Glutamatergic neuron (in vitro differentiated cells): ENCODE measurements around the gene NCF4. TPM values are rescaled to one million over a fixed set of nuclear protein-coding genes. Genes with fewer than 3 reads are reported as not detected.
A peak's percentile ranks its signal among the peaks of the same experiment; 100 is the strongest.

Experiments
- DNase-seq: peaks from one replicate; pipeline ENCODE4 v3.0.0; 2022
- H3K27ac Mint-ChIP-seq: one replicate; pipeline ENCODE4 v1.8.0; 2020; ENCODE audit warnings: mild to moderate bottlenecking, mixed read lengths, inconsistent platforms; ENCODE audit not compliant: unreplicated experiment
- H3K27me3 Mint-ChIP-seq: one replicate; pipeline ENCODE4 v1.8.0; 2020; ENCODE audit warnings: mild to moderate bottlenecking, moderate library complexity, mixed read lengths, inconsistent platforms; ENCODE audit not compliant: unreplicated experiment
- H3K36me3 Mint-ChIP-seq: one replicate; pipeline ENCODE4 v1.8.0; 2020; ENCODE audit warnings: mild to moderate bottlenecking, mixed read lengths, inconsistent platforms; ENCODE audit not compliant: unreplicated experiment
- H3K4me1 Mint-ChIP-seq: one replicate; pipeline ENCODE4 v1.8.0; 2020; ENCODE audit warnings: mild to moderate bottlenecking, low read depth, mixed read lengths, inconsistent platforms; ENCODE audit not compliant: unreplicated experiment
- H3K4me3 Mint-ChIP-seq: one replicate; pipeline ENCODE4 v1.8.0; 2020; ENCODE audit warnings: mild to moderate bottlenecking, mixed read lengths, inconsistent platforms; ENCODE audit not compliant: unreplicated experiment
- H3K9me3 Mint-ChIP-seq: one replicate; pipeline ENCODE4 v1.8.0; 2020; ENCODE audit warnings: mild to moderate bottlenecking, moderate library complexity, mixed read lengths, inconsistent platforms; ENCODE audit not compliant: unreplicated experiment
- CTCF ChIP-seq: fragments of 200-600 bp; sonication (generic); IDR thresholded peaks from one replicate; pipeline ENCODE4 v1.5.0; 2021; ENCODE audit not compliant: partially characterized antibody, unreplicated experiment
- total RNA-seq: library from RNA; stranded (reverse); fragmentation: NEBNext Ultra II Directional; extraction: Animal tissue kit (Norgen Biotek cat#: 25700); gene quantifications from one replicate; pipeline ENCODE4 v1.2.1, GENCODE V29; 2021; ENCODE audit not compliant: unreplicated experiment

Gene NCF4
- total RNA-seq, 1 donor from 2014 or later = not detected

GRCh38 chr22:36926721-36927435 is 66.1 kb downstream of the NCF4 start:
- Mint-ChIP-seq H3K9me3 (peaks cover 9% of the 10 kb centered on the region), H3K4me1 (peaks cover 8% of the 10 kb centered on the region), H3K27ac (peak overlapping the region; percentile 28), H3K27me3 (peaks cover 8% of the 10 kb centered on the region), H3K4me3 (no peak overlapping the region), H3K36me3 (no peaks in the 10 kb centered on the region)
- no peak for DNase-seq
- no peak for TF ChIP-seq CTCF

Other genes starting within 250 kb of the NCF4 start
- gene CACNG2, start 157.3 kb upstream of the NCF4 start, total RNA-seq = 28.3 TPM
- gene IFT27, start 84.9 kb upstream of the NCF4 start, total RNA-seq = 54.2 TPM
- not detected for gene PVALB, start 44.0 kb upstream of the NCF4 start, total RNA-seq
- gene CSF2RB, start 52.6 kb downstream of the NCF4 start, total RNA-seq = not detected
- 10.4 TPM for gene TST, start 158.4 kb downstream of the NCF4 start, total RNA-seq
- gene MPST, start 158.7 kb downstream of the NCF4 start, total RNA-seq = 58.8 TPM
- 137 TPM for gene KCTD17, start 190.7 kb downstream of the NCF4 start, total RNA-seq
- gene TMPRSS6, start 248.7 kb downstream of the NCF4 start, total RNA-seq = 0.12 TPM